Measurements from ENCODE around the gene LOXL1.

LOXL1 gene

DNA sequence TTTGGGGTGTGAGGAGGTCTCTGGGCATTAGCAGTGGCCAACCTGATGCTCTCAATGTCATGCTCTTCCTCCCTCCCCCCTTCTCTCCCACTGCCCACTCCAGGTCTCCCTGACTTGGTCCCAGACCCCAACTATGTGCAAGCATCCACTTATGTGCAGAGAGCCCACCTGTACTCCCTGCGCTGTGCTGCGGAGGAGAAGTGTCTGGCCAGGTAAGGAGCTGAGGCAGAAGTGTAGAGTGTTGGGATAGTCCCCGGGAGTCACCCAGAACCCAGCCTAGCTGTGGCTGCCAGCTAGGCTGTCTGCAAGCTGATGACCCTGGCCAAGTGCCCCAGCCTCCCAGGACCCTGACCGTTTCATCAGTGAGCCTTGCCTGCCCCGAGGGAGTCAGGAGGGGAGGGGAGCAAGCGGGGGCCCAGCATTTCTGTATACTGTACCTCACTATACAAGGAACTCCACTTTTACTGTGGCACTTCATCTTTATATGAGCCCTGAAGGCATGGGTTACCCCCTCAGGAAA is 16.5 kb downstream of the LOXL1 start:
- TF ChIP-seq, protein P1, sequence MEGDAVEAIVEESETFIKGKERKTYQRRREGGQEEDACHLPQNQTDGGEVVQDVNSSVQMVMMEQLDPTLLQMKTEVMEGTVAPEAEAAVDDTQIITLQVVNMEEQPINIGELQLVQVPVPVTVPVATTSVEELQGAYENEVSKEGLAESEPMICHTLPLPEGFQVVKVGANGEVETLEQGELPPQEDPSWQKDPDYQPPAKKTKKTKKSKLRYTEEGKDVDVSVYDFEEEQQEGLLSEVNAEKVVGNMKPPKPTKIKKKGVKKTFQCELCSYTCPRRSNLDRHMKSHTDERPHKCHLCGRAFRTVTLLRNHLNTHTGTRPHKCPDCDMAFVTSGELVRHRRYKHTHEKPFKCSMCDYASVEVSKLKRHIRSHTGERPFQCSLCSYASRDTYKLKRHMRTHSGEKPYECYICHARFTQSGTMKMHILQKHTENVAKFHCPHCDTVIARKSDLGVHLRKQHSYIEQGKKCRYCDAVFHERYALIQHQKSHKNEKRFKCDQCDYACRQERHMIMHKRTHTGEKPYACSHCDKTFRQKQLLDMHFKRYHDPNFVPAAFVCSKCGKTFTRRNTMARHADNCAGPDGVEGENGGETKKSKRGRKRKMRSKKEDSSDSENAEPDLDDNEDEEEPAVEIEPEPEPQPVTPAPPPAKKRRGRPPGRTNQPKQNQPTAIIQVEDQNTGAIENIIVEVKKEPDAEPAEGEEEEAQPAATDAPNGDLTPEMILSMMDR (IDR thresholded peaks at IDR 0.05; ENCODE audit: poor library complexity, severe bottlenecking): no peak
- no peak for ATAC-seq (ENCODE audit: low read depth)

DNA sequence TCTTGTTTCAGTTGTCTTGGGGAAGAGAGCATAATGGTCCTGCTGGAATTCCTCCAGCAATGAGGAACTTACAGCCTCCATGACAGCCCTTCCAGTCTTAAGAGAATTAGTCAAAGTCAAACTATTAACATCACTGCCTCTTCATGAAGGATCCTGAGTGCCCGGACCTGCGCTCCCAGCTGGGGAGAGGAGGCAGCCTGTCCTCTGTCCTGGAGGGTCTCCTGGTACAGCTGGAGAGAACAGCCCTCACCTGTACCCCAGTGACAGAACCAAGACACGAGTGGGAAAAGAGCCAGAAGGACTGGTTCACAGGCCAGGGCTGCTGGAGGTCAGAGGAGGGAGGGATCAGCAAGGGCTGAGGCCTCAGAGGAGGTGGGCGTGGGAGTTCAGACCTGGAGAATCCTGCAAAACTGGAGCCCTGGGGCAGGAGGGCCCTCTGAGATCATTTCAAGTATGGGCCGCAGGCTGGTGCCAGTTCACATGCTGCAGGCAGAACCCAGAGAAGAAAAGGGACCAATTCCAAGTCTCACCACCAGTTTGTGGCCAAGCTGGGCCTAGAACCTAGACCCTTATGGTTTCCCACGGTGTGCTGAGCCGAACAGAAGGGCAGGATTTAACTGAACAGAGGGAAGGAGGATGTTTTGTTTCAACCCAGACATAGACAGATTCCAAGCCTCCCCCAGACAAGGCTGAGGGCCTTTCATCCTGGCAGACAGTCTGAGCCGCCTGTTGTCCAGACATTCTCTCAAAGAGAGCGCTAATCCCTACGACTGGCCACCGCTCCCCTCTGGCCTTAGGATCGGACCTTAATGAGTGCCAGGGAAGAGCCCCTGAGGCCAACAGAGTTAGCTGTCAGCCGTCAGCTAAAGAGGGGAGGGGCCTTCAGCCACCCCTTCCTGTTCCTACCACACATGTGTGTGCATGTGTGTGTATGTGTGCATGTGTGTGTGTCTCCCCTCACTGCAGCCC is 18.2 kb downstream of the LOXL1 start:
- Histone ChIP-seq H3K36me3 (ENCODE audit: low read depth) (no peaks in the 10 kb centered on the region), H3K4me3 (ENCODE audit: severe bottlenecking) (no peak overlapping the region), H3K27ac (ENCODE audit: poor library complexity, severe bottlenecking) (no peak overlapping the region), H3K27me3 (ENCODE audit: insufficient read depth, poor library complexity, severe bottlenecking) (no peaks in the 10 kb centered on the region), H3K4me1 (ENCODE audit: insufficient read depth, poor library complexity, severe bottlenecking) (peaks cover 16% of the 10 kb centered on the region), H3K9me3 (ENCODE audit: severe bottlenecking) (no peaks in the 10 kb centered on the region)
- TF ChIP-seq, protein P1 (IDR thresholded peaks at IDR 0.05; ENCODE audit: poor library complexity, severe bottlenecking): no peak
- DNase-seq (ENCODE audit: low spot score) (peak; percentile 47), ATAC-seq (ENCODE audit: low read depth) (no peak)

More for the DNA sequence above, 16.5 kb downstream of the LOXL1 start:
- H3K27ac ChIP-seq (ENCODE audit: poor library complexity, severe bottlenecking): peak overlapping the region; percentile 75
- no peak overlapping the region for H3K4me3 ChIP-seq (ENCODE audit: severe bottlenecking)
- no peaks in the 10 kb centered on the region for H3K9me3 ChIP-seq (ENCODE audit: severe bottlenecking)
- no peaks in the 10 kb centered on the region for H3K27me3 ChIP-seq (ENCODE audit: insufficient read depth, poor library complexity, severe bottlenecking)
- no peaks in the 10 kb centered on the region for H3K36me3 ChIP-seq (ENCODE audit: low read depth)
- DNase-seq (ENCODE audit: low spot score): peak; percentile 43
- peaks cover 16% of the 10 kb centered on the region for H3K4me1 ChIP-seq (ENCODE audit: insufficient read depth, poor library complexity, severe bottlenecking)

DNA sequence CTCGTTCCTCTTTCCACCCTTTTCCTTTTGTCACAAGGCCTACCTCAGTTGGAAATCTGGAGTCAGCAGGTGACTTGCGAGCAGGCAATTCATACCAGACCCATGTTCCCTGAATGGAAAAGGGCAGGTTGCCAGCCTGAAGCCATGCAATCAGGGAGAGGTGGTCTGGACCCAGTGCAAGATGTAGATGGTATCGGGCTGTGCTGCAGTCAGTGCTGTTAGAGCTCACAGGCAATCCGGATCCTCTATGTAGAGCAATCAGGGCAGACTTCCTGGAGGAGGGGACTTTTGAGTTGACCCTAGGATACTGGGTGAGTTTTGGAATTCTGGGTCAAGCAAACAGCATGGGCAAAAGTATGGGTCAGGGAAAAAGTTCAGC is 18.9 kb downstream of the LOXL1 start:
- no peaks in the 10 kb centered on the region for H3K27me3 ChIP-seq (ENCODE audit: insufficient read depth, poor library complexity, severe bottlenecking)
- ATAC-seq (ENCODE audit: low read depth) (no peak), DNase-seq (ENCODE audit: low spot score) (no peak)
- H3K9me3 ChIP-seq (ENCODE audit: severe bottlenecking): no peaks in the 10 kb centered on the region
- peaks cover 16% of the 10 kb centered on the region for H3K4me1 ChIP-seq (ENCODE audit: insufficient read depth, poor library complexity, severe bottlenecking)
- no peaks in the 10 kb centered on the region for H3K36me3 ChIP-seq (ENCODE audit: low read depth)
- no peak overlapping the region for H3K4me3 ChIP-seq (ENCODE audit: severe bottlenecking)
- H3K27ac ChIP-seq (ENCODE audit: poor library complexity, severe bottlenecking): no peak overlapping the region
- TF ChIP-seq, protein P1 (IDR thresholded peaks at IDR 0.05; ENCODE audit: poor library complexity, severe bottlenecking): no peak

DNA sequence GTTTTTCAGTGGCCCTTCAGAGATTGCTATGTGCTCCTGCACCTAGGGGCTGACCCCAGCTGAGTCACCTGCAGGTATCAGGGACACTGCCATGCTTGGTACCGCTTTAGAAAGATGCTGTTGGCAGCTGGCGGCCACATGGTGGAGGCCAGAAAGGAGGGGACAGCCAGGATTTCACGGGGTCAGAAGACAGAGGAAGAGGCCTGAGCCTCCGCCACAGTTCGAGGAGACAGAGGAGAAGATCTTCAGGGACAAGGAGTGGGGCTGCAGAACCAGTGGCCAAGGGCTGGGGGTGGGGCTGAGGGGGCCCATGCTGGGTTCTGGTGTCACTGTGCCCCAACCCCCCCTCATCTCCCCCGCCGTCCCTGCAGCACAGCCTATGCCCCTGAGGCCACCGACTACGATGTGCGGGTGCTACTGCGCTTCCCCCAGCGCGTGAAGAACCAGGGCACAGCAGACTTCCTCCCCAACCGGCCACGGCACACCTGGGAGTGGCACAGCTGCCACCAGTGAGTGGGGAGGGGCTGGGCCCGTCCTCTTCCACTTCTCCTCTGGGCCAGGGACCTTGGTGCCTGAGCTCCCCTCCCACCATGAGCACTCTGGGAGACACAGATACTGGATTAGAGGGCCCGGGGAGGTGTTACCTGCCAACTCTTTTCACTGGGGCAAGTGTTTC is 19.9 kb downstream of the LOXL1 start:
- Histone ChIP-seq H3K9me3 (ENCODE audit: severe bottlenecking) (no peaks in the 10 kb centered on the region), H3K4me3 (ENCODE audit: severe bottlenecking) (no peak overlapping the region), H3K36me3 (ENCODE audit: low read depth) (no peaks in the 10 kb centered on the region), H3K4me1 (ENCODE audit: insufficient read depth, poor library complexity, severe bottlenecking) (peaks cover 12% of the 10 kb centered on the region), H3K27me3 (ENCODE audit: insufficient read depth, poor library complexity, severe bottlenecking) (no peaks in the 10 kb centered on the region), H3K27ac (ENCODE audit: poor library complexity, severe bottlenecking) (no peak overlapping the region)
- DNase-seq (ENCODE audit: low spot score) (no peak), ATAC-seq (ENCODE audit: low read depth) (no peak)
- TF ChIP-seq, protein P1 (IDR thresholded peaks at IDR 0.05; ENCODE audit: poor library complexity, severe bottlenecking): no peak

Measured in RWPE2 (cell line).